Endothelial cell of umbilical vein (primary cell): ENCODE measurements around the gene SLC5A10. TPM values are rescaled to one million over a fixed set of nuclear protein-coding genes. Genes with fewer than 3 reads are reported as not detected.

Source experiments
- BruUV-seq: library from RNA; stranded (reverse); fragments of 400-500 nt; replicated peaks from 2 replicates; lab custom pipeline; 2021; lab: Mats Ljungman, UMichigan
- CTCF ChIA-PET: fragments of 300-600, 350-600 bp; sonication (Branson Sonifier 250); formaldehyde crosslinking; loops from one replicate; lab custom pipeline; 2021; ENCODE audit warnings: antibody characterized with exemption, inconsistent platforms; lab: Charles Lee
- POLR2A ChIA-PET: fragments of 300-600, 350-600 bp; sonication (Branson Sonifier 250); formaldehyde crosslinking; loops from one replicate; lab custom pipeline; 2021; ENCODE audit warnings: antibody characterized with exemption, inconsistent platforms; lab: Charles Lee
- DNase-seq: peaks from one replicate; pipeline ENCODE4 v3.0.0-alpha.2; 2011; ENCODE audit warnings: low read depth, low spot score
- FAIRE-seq: peaks from 2 replicates; lab custom pipeline; 2011; peaks lifted over from hg19 to GRCh38; lab: Jason Lieb, UNC
- H2AFZ ChIP-seq: 2 replicates; pipeline ENCODE4 v1.6.0; 2012; ENCODE audit warnings: low read depth, low read length, control low read depth, inconsistent platforms
- H3K27ac ChIP-seq: 2 replicates; pipeline ENCODE4 v1.5.1; 2011; ENCODE audit warnings: low read depth, mild to moderate bottlenecking, control low read depth, low read length, moderate library complexity; ENCODE audit not compliant: insufficient read depth
- H3K27me3 ChIP-seq, 2 experiments: 2 replicates each; pipeline versions ENCODE4 v1.6.0 to v1.6.1; 2011; ENCODE audit warnings: low read length in 2 of 2, mixed read lengths in 1 of 2; ENCODE audit not compliant: control insufficient read depth in 2 of 2, insufficient read depth in 2 of 2
- H3K36me3 ChIP-seq, 2 experiments: 2 replicates in 1 of 2; 3 replicates in 1 of 2; pipeline ENCODE4 v1.5.1; 2011; ENCODE audit warnings: low read length in 2 of 2, mild to moderate bottlenecking in 1 of 2, moderate library complexity in 1 of 2; ENCODE audit not compliant: control insufficient read depth in 2 of 2, insufficient read depth in 2 of 2; ENCODE audit errors: extremely low read depth in 1 of 2
- H3K4me1 ChIP-seq: 3 replicates; pipeline ENCODE4 v1.5.1; 2011; ENCODE audit warnings: mild to moderate bottlenecking, low read length; ENCODE audit not compliant: control insufficient read depth, insufficient read depth; ENCODE audit errors: extremely low read depth
- H3K4me2 ChIP-seq: 2 replicates; pipeline ENCODE4 v1.6.1; 2011; ENCODE audit warnings: low read length, control low read depth, mixed read lengths; ENCODE audit not compliant: insufficient read depth
- H3K4me3 ChIP-seq, 3 experiments: fragments of 200-600 bp in 1 of 3; sonication (generic), shearing (Covaris generic) in 1 of 3; replicated peaks in 1 of 3; 2 replicates each; pipeline ENCODE4 v1.5.1; 2011 to 2016; ENCODE audit warnings: control low read depth in 3 of 3, low read length in 3 of 3, mild to moderate bottlenecking in 2 of 3, inconsistent platforms in 1 of 3, low read depth in 1 of 3, moderate library complexity in 1 of 3; ENCODE audit not compliant: insufficient read depth in 1 of 3
- H3K79me2 ChIP-seq: 2 replicates; pipeline ENCODE4 v1.6.0; 2012; ENCODE audit warnings: low read length, inconsistent platforms; ENCODE audit not compliant: control insufficient read depth, insufficient read depth
- H3K9ac ChIP-seq: replicated peaks from 2 replicates; pipeline ENCODE3; 2011; ENCODE audit warnings: low read length, control low read depth; ENCODE audit not compliant: insufficient read depth; ENCODE audit errors: extremely low read depth
- H3K9me1 ChIP-seq: replicated peaks from 3 replicates; pipeline ENCODE4 v1.6.0; 2011; ENCODE audit warnings: mild to moderate bottlenecking, low read length; ENCODE audit not compliant: control insufficient read depth, insufficient read depth; ENCODE audit errors: extremely low read depth
- H3K9me3 ChIP-seq: replicated peaks from 2 replicates; pipeline ENCODE4 v1.5.1; 2012; ENCODE audit warnings: low read length, inconsistent platforms; ENCODE audit not compliant: control insufficient read depth, insufficient read depth
- H4K20me1 ChIP-seq: replicated peaks from 2 replicates; pipeline ENCODE3; 2011; ENCODE audit warnings: mild to moderate bottlenecking, low read length; ENCODE audit not compliant: control insufficient read depth, insufficient read depth; ENCODE audit errors: extremely low read depth
- CTCF ChIP-seq, 2 donors: IDR thresholded peaks; 1 replicate in 1 of 2; 2 replicates in 1 of 2; pipeline ENCODE4 v1.5.1; 2011; ENCODE audit warnings: low read length in 2 of 2, mild to moderate bottlenecking in 2 of 2, moderate library complexity in 2 of 2, control low read depth in 1 of 2, inconsistent platforms in 1 of 2, low read depth in 1 of 2; ENCODE audit not compliant: insufficient read depth in 1 of 2; ENCODE audit errors: extremely low read depth in 1 of 2
- EZH2 ChIP-seq: IDR thresholded peaks from 2 replicates; pipeline ENCODE4 v1.6.1; 2012; ENCODE audit warnings: borderline replicate concordance, low read depth, mild to moderate bottlenecking, moderate library complexity, low read length, inconsistent platforms; ENCODE audit not compliant: severe bottlenecking
- FOS ChIP-seq: IDR thresholded peaks from 2 replicates; pipeline ENCODE4 v1.6.1; 2011; ENCODE audit warnings: mild to moderate bottlenecking, low read length, moderate library complexity, borderline replicate concordance; ENCODE audit not compliant: insufficient read depth
- GATA2 ChIP-seq: IDR thresholded peaks from 2 replicates; pipeline ENCODE4 v1.7.0; 2011; ENCODE audit warnings: low read depth, mild to moderate bottlenecking, moderate library complexity, mixed read lengths, low read length; ENCODE audit not compliant: insufficient read length, insufficient read depth
- JUN ChIP-seq: IDR thresholded peaks from 2 replicates; pipeline ENCODE4 v1.6.1; 2011; ENCODE audit warnings: borderline replicate concordance, low read depth; ENCODE audit not compliant: insufficient read length, insufficient read depth
- MAX ChIP-seq: IDR thresholded peaks from 2 replicates; pipeline ENCODE4 v1.6.1; 2011; ENCODE audit not compliant: insufficient read depth, insufficient read length
- MYC ChIP-seq: IDR thresholded peaks from one replicate; pipeline ENCODE4 v1.6.1; 2011; ENCODE audit warnings: mild to moderate bottlenecking, low read depth, low read length
- POLR2A ChIP-seq: IDR thresholded peaks from 2 replicates; pipeline ENCODE4 v1.6.1; 2012; ENCODE audit warnings: low read depth, mild to moderate bottlenecking, control low read depth, low read length
- POLR2AphosphoS5 ChIP-seq: IDR thresholded peaks from 2 replicates; pipeline ENCODE4 v1.6.1; 2012; ENCODE audit warnings: low read depth, mild to moderate bottlenecking, control low read depth, low read length, moderate library complexity; ENCODE audit not compliant: insufficient read depth
- dilution Hi-C: fragments of 300-500 bp; cut with MboI; formaldehyde crosslinking; loops from one replicate; pipeline ENCODE4 v1.15.0; 2019; ENCODE audit warnings: low sequenced_read_pairs; ENCODE audit not compliant: extremely low pct_ligation_motif_present
- intact Hi-C: fragments of 100-400 bp; cut with micrococcal nuclease; formaldehyde crosslinking; loops from one replicate; pipeline ENCODE4 v1.10.0; 2022
- polyA plus RNA-seq, 4 experiments: library from polyadenylated mRNA; depleted of rRNA in 3 of 4; stranded (reverse) in 3 of 4; unstranded in 1 of 4; fragments of >200 nt; gene quantifications; 2 replicates each; pipeline versions ENCODE4 v1.2.1 to v1.2.3, GENCODE V29; 2011 to 2012; ENCODE audit warnings: missing spikeins in 1 of 4
- total RNA-seq: library from RNA; stranded (reverse); gene quantifications from 2 replicates; pipeline ENCODE4 v1.2.3, GENCODE V29; 2021

The SLC5A10 gene
- total and polyA plus RNA-seq, 2 donors (not counting 3 experiments of a cell fraction or from before 2014, with no cell fraction given) = not detected

- dilution Hi-C loops = no loop called here
- CTCF ChIA-PET = interaction anchor here (1.3 to 2.7 kb wide), 3 partner anchors 10 to 51 kb away, joined by 4 to 8 read pairs (median 5); no protein-coding TSS in a partner anchor
- BruUV-seq = no TSS peak
Measured at GRCh38 chr17:19012171-19013080, 60.5 kb downstream of the SLC5A10 start.

More at GRCh38 chr17:19012171-19013080, 60.5 kb downstream of the SLC5A10 start:
- POLR2A ChIA-PET = no interaction called here
- Histone ChIP-seq H3K9ac (no peak overlapping the region), H2AFZ (no peak overlapping the region), H3K4me1 (peaks cover 2% of the 10 kb centered on the region), H3K79me2 (no peaks in the 10 kb centered on the region), H3K9me1 (no peaks in the 10 kb centered on the region), H4K20me1 (no peaks in the 10 kb centered on the region), H3K27me3 (no peaks in the 10 kb centered on the region), H3K27ac (no peak overlapping the region), H3K36me3 (no peaks in the 10 kb centered on the region), H3K4me2 (no peak overlapping the region), H3K4me3 (no peak overlapping the region), H3K9me3 (no peaks in the 10 kb centered on the region)
- FAIRE-seq = no peak
- no peak for TF ChIP-seq POLR2A
- TF ChIP-seq EZH2 = no peak
- TF ChIP-seq POLR2AphosphoS5 = no peak
- TF ChIP-seq GATA2 = no peak
- no peak for TF ChIP-seq MYC
- no peak for TF ChIP-seq JUN
- no peak for TF ChIP-seq CTCF (IDR thresholded peaks at IDR 0.05; ENCODE audit: extremely low read depth in 1 of 2, insufficient read depth in 1 of 2, low read depth in 1 of 2, low read length in 2 of 2)
- no peak for TF ChIP-seq MAX
- TF ChIP-seq FOS = no peak
- intact Hi-C loops = no loop called here
- no peak for DNase-seq
